Endothelial cell of umbilical vein (primary cell): ENCODE measurements around the gene RCVRN.

Source experiments
- EZH2 ChIP-seq: IDR thresholded peaks from 2 replicates; pipeline ENCODE4 v1.6.1; 2012; ENCODE audit warnings: borderline replicate concordance, low read depth, mild to moderate bottlenecking, moderate library complexity, low read length, inconsistent platforms; ENCODE audit not compliant: severe bottlenecking
- FOS ChIP-seq: IDR thresholded peaks from 2 replicates; pipeline ENCODE4 v1.6.1; 2011; ENCODE audit warnings: mild to moderate bottlenecking, low read length, moderate library complexity, borderline replicate concordance; ENCODE audit not compliant: insufficient read depth
- JUN ChIP-seq: IDR thresholded peaks from 2 replicates; pipeline ENCODE4 v1.6.1; 2011; ENCODE audit warnings: borderline replicate concordance, low read depth; ENCODE audit not compliant: insufficient read length, insufficient read depth
- POLR2A ChIP-seq: IDR thresholded peaks from 2 replicates; pipeline ENCODE4 v1.6.1; 2012; ENCODE audit warnings: low read depth, mild to moderate bottlenecking, control low read depth, low read length
- TF ChIP-seq, protein P1 (sequence below), 2 donors: IDR thresholded peaks; 1 replicate in 1 of 2; 2 replicates in 1 of 2; pipeline ENCODE4 v1.5.1; 2011; ENCODE audit warnings: low read length in 2 of 2, mild to moderate bottlenecking in 2 of 2, moderate library complexity in 2 of 2, control low read depth in 1 of 2, inconsistent platforms in 1 of 2, low read depth in 1 of 2; ENCODE audit not compliant: insufficient read depth in 1 of 2; ENCODE audit errors: extremely low read depth in 1 of 2
- TF ChIP-seq, protein P2 (sequence below): IDR thresholded peaks from 2 replicates; pipeline ENCODE4 v1.6.1; 2011; ENCODE audit not compliant: insufficient read depth, insufficient read length

DNA sequence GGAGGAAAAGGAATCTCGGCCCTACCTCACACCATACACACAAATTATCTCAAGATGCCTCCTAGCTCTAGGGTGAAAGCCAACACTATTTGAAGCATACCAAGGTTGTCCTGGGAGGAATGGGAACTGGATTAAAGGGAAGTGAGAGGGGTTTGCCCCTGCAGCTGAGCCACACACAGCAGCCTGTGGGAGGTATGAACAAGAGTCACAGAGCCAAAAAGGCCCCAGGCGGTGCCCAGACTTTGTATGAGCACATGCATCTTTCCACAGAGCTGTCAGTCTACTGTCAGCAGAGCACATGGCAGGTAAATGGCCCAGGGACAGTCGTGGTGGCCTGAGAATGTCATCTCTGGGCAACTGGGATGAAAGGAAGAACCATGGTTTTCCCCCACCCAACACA lies 31.0 kb upstream of the RCVRN start:
- TF ChIP-seq, protein P1, sequence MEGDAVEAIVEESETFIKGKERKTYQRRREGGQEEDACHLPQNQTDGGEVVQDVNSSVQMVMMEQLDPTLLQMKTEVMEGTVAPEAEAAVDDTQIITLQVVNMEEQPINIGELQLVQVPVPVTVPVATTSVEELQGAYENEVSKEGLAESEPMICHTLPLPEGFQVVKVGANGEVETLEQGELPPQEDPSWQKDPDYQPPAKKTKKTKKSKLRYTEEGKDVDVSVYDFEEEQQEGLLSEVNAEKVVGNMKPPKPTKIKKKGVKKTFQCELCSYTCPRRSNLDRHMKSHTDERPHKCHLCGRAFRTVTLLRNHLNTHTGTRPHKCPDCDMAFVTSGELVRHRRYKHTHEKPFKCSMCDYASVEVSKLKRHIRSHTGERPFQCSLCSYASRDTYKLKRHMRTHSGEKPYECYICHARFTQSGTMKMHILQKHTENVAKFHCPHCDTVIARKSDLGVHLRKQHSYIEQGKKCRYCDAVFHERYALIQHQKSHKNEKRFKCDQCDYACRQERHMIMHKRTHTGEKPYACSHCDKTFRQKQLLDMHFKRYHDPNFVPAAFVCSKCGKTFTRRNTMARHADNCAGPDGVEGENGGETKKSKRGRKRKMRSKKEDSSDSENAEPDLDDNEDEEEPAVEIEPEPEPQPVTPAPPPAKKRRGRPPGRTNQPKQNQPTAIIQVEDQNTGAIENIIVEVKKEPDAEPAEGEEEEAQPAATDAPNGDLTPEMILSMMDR (IDR thresholded peaks at IDR 0.05; ENCODE audit: extremely low read depth in 1 of 2, insufficient read depth in 1 of 2, low read depth in 1 of 2, low read length in 2 of 2) = no peak
- no peak for TF ChIP-seq FOS
- no peak for TF ChIP-seq JUN
- no peak for TF ChIP-seq POLR2A
- TF ChIP-seq, protein P2, sequence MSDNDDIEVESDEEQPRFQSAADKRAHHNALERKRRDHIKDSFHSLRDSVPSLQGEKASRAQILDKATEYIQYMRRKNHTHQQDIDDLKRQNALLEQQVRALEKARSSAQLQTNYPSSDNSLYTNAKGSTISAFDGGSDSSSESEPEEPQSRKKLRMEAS = no peak
- TF ChIP-seq EZH2 = no peak
